Epithelial cell of prostate (primary cell): Measurements from ENCODE around the gene INSYN2B.
A peak's percentile ranks its signal among the peaks of the same experiment; 100 is the strongest.
"Not testable (repeated sequence)": the region's sequence is repeated elsewhere in the genome, so short reads cannot be mapped to it uniquely, and the experiment has no call there.

ENCODE experiments used
- DNase-seq: peaks from one replicate; pipeline ENCODE4 v3.0.0-alpha.2; 2011; ENCODE audit warnings: low read depth, low spot score
- H3K27ac ChIP-seq: fragments of 450-650 bp; 2 replicates; pipeline ENCODE4 v1.5.1; 2017; ENCODE audit warnings: mild to moderate bottlenecking

Gene INSYN2B

GRCh38 chr5:169867347-169867746 lies 112.9 kb downstream of the INSYN2B start:
- no peak overlapping the region for H3K27ac ChIP-seq
- DNase-seq = no peak

GRCh38 chr5:169864483-169864882 lies 115.8 kb downstream of the INSYN2B start:
- H3K27ac ChIP-seq = no peak overlapping the region
- DNase-seq = no peak

- no peak overlapping the region for H3K27ac ChIP-seq
- no peak for DNase-seq
Measured at GRCh38 chr5:169862391-169862811, 117.9 kb downstream of the INSYN2B start.

- no peak for DNase-seq
- no peak overlapping the region for H3K27ac ChIP-seq
Measured at GRCh38 chr5:169861934-169862333, 118.4 kb downstream of the INSYN2B start.

- no peak overlapping the region for H3K27ac ChIP-seq
- DNase-seq = no peak
Measured at GRCh38 chr5:169861433-169861832, 118.9 kb downstream of the INSYN2B start.

- no peak for DNase-seq
- H3K27ac ChIP-seq = no peak overlapping the region
Measured at GRCh38 chr5:169860585-169860984, 119.7 kb downstream of the INSYN2B start.

GRCh38 chr5:169856571-169856970 lies 123.7 kb downstream of the INSYN2B start:
- no peak overlapping the region for H3K27ac ChIP-seq
- DNase-seq = peak; percentile 41

GRCh38 chr5:169851321-169851850 lies 128.9 kb downstream of the INSYN2B start:
- no peak for DNase-seq
- no peak overlapping the region for H3K27ac ChIP-seq

GRCh38 chr5:169850409-169850808 lies 129.9 kb downstream of the INSYN2B start:
- no peak overlapping the region for H3K27ac ChIP-seq
- no peak for DNase-seq

- no peak overlapping the region for H3K27ac ChIP-seq
- DNase-seq = no peak
Measured at GRCh38 chr5:169848792-169849191, 131.5 kb downstream of the INSYN2B start.

- no peak overlapping the region for H3K27ac ChIP-seq
Measured at GRCh38 chr5:169848271-169848670, 132.0 kb downstream of the INSYN2B start.

GRCh38 chr5:169847519-169847918 lies 132.8 kb downstream of the INSYN2B start:
- no peak overlapping the region for H3K27ac ChIP-seq
- DNase-seq = no peak

More at GRCh38 chr5:169848271-169848670, 132.0 kb downstream of the INSYN2B start:
- no peak for DNase-seq

- no peak for DNase-seq
Measured at GRCh38 chr5:169842699-169843098, 137.6 kb downstream of the INSYN2B start.

GRCh38 chr5:169840405-169840804 lies 139.9 kb downstream of the INSYN2B start:
- no peak overlapping the region for H3K27ac ChIP-seq
- no peak for DNase-seq

More at GRCh38 chr5:169842699-169843098, 137.6 kb downstream of the INSYN2B start:
- H3K27ac ChIP-seq = no peak overlapping the region

GRCh38 chr5:169838688-169839087 lies 141.6 kb downstream of the INSYN2B start:
- H3K27ac ChIP-seq = no peak overlapping the region
- DNase-seq = no peak

GRCh38 chr5:169837686-169838085 lies 142.6 kb downstream of the INSYN2B start:
- DNase-seq = no peak
- no peak overlapping the region for H3K27ac ChIP-seq

GRCh38 chr5:169836835-169837536 lies 143.3 kb downstream of the INSYN2B start:
- DNase-seq = no peak
- no peak overlapping the region for H3K27ac ChIP-seq

- not testable (repeated sequence) for DNase-seq
Measured at GRCh38 chr5:169834540-169834939, 145.8 kb downstream of the INSYN2B start.

GRCh38 chr5:169833681-169834292 lies 146.5 kb downstream of the INSYN2B start:
- not testable (repeated sequence) for H3K27ac ChIP-seq, DNase-seq

More at GRCh38 chr5:169834540-169834939, 145.8 kb downstream of the INSYN2B start:
- not testable (repeated sequence) for H3K27ac ChIP-seq

GRCh38 chr5:169832845-169833244 lies 147.4 kb downstream of the INSYN2B start:
- no peak overlapping the region for H3K27ac ChIP-seq
- DNase-seq = no peak

- H3K27ac ChIP-seq = no peak overlapping the region
- DNase-seq = no peak
Measured at GRCh38 chr5:169832304-169832703, 148.0 kb downstream of the INSYN2B start.
